Measurements from ENCODE around the gene CABLES1.
A peak's percentile ranks its signal among the peaks of the same experiment; 100 is the strongest.

Gene CABLES1

DNA sequence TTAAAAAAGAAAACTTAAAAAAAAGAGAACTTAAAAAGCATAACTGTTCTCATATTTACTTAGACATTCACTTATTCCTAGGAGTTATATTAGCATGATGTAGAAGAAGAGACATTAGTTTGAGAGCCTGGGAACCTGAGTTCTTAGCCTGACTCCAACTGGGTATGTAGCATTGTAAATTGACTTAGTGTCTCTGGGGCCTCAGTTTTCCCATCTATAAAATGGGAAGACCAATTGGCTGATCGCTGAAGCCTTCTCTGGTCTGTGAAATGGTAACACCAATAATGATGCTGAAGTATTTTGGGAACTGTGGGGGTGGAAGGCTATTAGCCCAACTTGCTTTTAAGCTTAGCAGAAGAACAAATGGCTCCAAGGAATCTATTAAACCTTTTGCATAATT, 55.9 kb downstream of the CABLES1 start:
- no peak for DNase-seq (ENCODE audit: low spot score)

DNA sequence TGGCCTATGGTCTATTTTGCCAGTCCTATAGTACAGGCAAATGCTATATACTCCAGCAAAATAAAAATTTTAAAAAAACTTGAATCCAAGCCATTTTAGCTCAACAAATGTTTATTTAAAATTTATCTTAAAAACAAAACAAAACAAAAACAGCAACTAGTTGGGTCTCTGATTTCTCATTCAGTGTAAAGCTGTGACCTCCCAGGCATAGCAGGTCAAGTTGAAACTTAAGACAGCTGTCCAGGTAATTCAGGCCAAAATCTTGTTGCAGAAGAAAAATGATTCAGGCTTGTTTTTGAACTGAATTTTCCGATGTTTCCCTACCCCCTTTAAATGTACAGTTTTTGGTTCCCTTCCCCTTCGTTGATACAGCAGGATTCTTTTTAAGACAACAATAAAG, 58.5 kb downstream of the CABLES1 start:
- DNase-seq (ENCODE audit: low spot score) = no peak

DNA sequence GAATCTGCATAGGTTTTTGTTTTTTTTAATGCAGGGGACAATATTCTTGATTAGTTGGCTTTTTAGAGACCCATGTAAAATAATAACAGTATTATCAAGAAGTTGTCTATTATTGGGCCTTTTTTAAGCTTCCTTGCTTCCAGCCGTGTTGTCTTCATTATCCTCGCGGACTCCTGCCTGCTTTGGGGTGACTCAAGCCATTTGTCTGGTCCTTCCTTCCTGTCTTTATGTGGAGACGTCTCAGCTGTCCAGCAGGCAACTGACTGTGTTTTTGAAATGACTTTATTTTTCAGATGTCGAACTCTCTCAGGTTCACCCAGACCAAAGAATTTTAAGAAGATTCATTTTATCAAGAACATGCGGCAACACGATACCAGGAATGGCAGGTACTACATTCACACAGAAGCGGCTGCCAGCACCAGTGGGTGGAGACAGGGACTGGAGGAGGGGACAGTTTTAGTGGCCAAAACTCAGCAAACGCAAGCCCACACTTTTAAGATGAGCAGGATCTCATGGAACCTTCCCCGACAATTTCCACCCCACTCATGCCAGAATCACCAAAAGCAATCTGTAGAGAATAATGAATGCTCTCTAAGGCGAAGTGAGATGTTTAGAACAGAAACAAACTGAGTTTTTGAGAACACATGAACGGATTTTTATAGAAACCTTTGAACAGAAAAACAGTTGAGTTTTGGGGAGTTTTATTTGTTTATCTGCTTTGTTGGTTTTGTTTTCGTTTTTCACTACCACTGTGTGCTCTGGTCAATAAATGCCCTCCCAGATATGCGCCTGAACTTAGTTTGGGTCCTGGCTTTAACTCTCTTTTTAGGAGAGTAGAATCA, 59.1 kb downstream of the CABLES1 start:
- peak; percentile 61 for DNase-seq (ENCODE audit: low spot score)

- peak; percentile 39 for DNase-seq (ENCODE audit: low spot score)
Measured at GRCh38 chr18:23194997-23195957, 60.0 kb downstream of the CABLES1 start.

DNA sequence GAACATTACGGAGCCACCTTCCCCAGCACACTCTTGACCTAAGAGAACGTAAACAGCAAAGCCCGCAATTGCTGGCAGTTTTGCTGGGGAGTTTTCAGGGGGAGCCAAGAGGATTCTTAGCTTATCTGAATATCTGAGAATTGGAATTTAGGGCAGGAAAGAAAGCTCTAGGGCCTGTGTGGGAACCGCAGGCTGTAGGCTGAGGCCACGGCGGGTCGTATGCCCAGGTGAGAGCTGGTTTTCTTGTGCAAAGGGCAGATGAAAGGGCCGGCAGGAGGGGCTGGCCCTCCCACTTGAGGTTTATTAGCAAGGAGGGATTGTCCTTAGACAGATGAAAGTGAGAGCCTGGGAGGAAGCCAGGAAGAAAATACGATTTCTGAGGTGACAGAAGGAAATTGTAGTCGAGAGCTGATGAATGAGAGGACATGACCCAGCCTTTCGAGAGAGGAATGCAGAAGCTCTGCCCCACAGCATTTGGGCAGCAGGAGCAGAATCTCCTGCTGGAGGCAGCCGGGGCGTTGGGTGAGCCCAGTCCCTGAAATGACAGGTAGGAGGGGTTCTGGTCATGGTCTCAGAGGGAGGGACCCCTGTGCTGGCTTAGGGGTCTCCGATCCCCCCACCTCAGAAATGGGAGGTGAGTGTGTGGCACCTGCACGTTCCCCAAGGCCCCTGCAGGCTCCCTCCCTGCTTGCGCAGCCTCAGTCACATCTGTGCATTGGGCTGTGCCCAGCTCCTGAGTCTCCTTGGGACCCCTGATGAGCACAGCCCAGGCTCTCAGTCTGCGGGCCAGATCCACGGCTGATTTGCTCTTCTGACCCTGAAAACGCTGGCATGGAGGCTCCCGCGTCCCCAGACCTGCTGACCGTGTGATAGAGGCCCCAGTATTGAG, 61.1 kb downstream of the CABLES1 start:
- peak; percentile 15 for DNase-seq (ENCODE audit: low spot score)

GRCh38 chr18:23198217-23198845, 63.0 kb downstream of the CABLES1 start:
- DNase-seq (ENCODE audit: low spot score) = no peak

DNA sequence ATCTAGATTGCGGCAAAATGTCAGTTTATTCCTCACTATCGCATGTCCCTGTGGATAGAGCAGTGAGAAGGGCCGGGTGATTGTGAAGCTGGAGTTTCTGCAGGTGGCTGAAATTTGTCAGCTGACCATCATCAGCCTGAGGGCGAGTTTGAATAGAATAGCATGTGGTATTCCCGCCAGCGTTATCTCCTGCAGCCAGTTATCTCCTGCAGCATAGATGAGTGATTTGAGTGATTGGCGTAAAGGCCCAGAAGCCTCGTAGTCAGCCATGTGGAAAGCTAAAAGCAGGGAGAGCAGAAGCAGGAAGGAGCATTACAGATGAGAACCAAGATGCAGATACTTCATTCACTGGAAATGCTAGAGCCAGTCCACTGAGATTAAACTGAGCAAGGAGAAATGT, 65.5 kb downstream of the CABLES1 start:
- no peak for DNase-seq (ENCODE audit: low spot score)

- no peak for DNase-seq (ENCODE audit: low spot score)
Measured at GRCh38 chr18:23201741-23202140, 66.5 kb downstream of the CABLES1 start.

DNA sequence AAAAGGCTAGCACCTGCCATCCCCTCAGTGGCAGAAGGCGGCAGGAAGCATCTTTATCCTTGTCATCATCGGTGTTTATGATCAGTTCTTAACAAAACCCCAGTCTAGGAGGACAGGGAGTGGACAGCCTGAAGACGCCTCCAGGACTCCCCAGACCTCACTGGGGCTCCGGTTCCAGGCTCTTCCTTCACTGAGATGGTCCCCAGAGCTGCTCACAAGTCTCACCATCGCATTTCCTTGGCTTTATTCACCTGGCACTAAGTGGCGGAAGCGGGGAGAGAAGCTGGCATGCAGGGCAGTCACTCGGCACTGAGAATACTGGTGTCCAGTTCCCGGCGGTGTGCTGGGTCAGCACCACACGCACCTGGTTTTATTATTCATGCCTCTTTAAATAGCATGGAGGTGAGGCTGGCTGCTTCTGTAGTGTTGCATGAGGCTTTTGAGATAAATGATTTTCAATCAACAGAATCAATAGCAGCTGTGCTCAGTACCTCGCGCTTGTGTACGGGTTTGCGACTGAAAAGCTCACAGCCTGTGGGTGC, 68.7 kb downstream of the CABLES1 start:
- no peak for DNase-seq (ENCODE audit: low spot score)

- no peak for DNase-seq (ENCODE audit: low spot score)
Measured at GRCh38 chr18:23204589-23205235, 69.4 kb downstream of the CABLES1 start.

- DNase-seq (ENCODE audit: low spot score) = no peak
Measured at GRCh38 chr18:23205980-23206379, 70.7 kb downstream of the CABLES1 start.

DNA sequence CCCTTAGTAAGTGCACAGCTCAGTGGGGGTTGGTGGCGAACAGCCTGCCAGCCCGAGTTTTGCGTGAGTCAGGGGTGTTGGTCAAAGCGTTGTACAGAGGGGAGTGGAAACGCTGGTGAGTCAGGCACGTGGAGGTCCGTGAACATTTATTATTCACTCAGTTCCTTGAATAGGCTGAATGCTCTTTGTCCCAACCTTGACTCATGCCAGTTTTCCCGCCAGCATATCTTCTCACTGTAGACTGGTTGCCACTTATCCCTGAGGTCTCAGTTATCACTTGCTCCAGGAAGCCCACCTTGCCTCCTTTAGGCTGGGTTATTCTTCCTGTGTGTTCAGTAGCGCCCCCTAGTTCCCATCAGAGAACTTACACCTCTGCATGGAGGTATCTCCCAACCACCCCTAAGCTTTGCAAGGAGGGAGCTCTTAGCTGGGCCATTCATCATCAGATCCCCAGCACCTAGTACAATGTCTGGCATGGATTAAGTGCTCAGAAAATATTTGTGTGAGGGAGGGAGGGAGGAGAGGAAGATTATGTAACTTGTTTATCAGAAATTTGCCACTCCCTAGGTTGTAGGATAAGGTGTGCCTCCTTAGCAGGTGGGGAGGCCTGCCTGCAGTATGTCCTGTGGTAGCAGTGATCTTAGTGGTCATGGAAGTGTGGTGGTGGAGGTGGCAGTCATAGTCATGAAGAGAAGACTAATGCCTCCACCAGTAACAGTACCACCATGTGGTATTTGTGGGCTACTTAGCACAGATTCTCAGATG, 72.1 kb downstream of the CABLES1 start:
- DNase-seq (ENCODE audit: low spot score) = no peak

- no peak for DNase-seq (ENCODE audit: low spot score)
Measured at GRCh38 chr18:23207994-23208393, 72.7 kb downstream of the CABLES1 start.

DNA sequence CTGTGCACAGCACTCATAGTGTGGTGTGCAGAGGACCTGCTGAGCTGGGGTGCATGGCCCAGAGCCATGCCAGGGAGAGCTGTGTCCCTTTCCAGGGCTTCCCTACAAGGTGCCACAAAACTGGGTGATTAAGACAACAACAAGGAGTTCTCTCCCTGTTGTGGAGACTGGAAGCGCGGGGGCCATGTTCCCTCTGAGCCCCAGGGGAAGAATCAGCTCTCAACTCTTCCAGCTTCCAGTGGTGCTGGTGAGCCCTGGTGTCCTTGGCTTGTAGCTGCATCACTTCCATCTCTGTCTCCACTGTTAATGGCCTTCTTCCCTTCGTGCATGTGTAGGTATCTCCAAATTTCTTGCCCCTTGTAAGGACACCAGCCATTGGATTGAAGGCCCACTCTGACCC, 73.3 kb downstream of the CABLES1 start:
- DNase-seq (ENCODE audit: low spot score) = no peak

GRCh38 chr18:23209031-23209430, 73.7 kb downstream of the CABLES1 start:
- no peak for DNase-seq (ENCODE audit: low spot score)

DNA sequence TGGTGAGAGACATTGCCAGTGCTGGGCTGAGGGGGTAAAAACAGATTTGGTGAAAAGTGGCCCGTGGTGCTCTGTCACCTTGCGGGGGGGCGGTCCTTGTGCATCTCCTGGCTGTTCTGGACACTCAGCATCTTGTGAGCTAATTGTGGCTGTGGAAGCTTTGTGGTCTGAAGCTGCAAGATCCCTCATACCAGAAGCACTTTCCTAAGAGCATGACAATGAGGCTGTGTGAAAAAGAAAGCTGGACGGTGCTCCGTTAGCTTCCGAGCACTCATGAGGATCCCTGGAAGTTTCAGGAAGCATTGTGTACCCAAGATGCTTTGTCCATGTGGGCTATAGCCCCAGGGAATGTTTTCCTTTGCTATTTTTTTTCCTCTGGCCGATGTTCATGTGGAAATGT, 74.5 kb downstream of the CABLES1 start:
- DNase-seq (ENCODE audit: low spot score) = no peak

DNA sequence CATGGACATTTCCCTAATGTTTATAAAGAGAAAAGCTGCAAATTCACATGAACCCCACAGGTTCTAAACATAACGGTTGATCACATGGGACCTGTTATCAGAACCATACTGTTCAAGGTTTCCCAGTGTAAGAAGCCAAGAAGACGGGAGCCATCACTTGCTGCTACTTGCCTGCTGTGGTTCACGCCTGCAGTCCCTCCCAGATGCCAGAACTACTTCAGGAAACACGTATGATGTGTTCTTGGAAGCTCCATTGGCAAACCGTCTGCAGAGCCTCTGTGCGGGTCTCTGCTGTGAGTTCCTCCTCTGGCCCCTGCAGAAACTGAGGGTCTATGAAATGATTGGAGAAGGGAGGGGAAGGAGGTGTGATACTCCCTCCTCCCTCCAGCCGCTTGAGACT, 75.2 kb downstream of the CABLES1 start:
- no peak for DNase-seq (ENCODE audit: low spot score)

DNA sequence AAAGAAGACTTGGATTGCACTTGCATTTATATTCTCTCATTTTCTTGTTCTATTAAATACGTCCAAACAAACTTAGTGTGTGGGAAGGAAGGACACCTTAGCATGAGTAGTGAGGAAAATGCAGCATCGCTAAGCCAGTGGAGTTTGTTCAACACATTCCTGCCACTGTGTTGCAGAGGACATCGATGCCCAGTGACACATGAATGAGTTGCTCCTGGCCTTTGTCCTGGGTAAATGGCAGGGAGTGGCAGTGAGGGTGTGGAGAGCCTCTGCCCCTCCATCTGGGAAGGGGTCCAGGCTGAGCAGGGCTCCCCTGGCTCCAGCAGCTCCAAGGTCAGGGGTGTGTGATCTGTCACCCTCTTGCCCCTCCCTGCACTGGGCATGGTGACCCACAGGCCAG, 75.9 kb downstream of the CABLES1 start:
- DNase-seq (ENCODE audit: low spot score) = no peak

GRCh38 chr18:23212161-23212560, 76.9 kb downstream of the CABLES1 start:
- DNase-seq (ENCODE audit: low spot score) = no peak

- peak; percentile 59 for DNase-seq (ENCODE audit: low spot score)
Measured at GRCh38 chr18:23213200-23213599, 77.9 kb downstream of the CABLES1 start.

All from GM03348 (cell line).